ENCODE data around the gene LZTS3.
"Not testable (repeated sequence)": the region's sequence is repeated elsewhere in the genome, so short reads cannot be mapped to it uniquely, and the experiment has no call there.

Gene LZTS3

DNA sequence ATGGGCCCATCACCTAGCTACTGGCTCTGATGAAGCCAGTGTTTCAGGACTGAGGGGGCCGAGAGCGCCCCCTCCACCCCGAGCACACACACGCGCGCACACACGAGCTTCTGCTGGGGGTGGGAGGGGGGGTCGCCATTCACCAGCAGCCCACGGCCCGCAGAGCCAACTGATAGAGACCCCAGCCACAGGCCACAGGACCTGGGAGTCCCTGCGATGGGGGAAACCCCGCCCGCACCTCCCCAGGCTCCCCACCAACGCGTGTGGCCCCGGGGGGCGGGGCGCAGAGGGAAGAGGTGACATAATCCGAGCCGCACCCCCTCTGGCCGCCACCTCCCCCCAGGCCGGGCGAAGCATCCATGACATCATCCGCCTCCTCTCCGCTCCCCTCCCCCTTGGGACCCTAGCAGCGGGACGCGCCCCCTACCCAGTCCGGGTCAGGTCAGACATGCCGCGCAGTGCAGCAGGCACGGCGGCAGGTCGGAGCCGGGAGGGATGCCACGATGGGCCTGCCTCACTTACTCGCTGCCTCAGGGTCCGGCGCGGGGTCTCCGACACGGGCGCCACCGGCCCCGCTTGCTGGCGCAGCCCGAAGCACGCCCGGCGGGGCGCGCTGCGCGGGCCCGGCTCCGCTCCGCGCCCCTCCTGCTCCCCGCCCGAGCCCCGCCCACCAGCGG lies at the start of gene LZTS3:
LZTS3 (minus strand) TSS at position 617 of the 677 bp plus-strand sequence. CDS start 6,386 bp downstream, outside the sequence.
- Histone ChIP-seq H3K27ac (ENCODE audit: low read length) (peak within 1 kb of the TSS; percentile 5), H3K36me3 (ENCODE audit: control insufficient read depth in 1 of 2, insufficient read depth in 2 of 2, low read length in 2 of 2) (no peaks in the 10 kb centered on the region), H3K27me3 (ENCODE audit: low read depth, low read length) (no peaks in the 10 kb centered on the region), H3K4me1 (ENCODE audit: control insufficient read depth in 1 of 2, insufficient read depth in 2 of 2, low read length in 2 of 2) (peaks cover 0 to 9% of the 10 kb centered on the region in 2 donors), H3K4me3 (ENCODE audit: low read depth in 1 of 2, low read length in 2 of 2) (peak within 1 kb of the TSS; percentile 77 to 100), H3K9me3 (ENCODE audit: control insufficient read depth in 1 of 2, low read length in 2 of 2) (no peaks in the 10 kb centered on the region)

DNA sequence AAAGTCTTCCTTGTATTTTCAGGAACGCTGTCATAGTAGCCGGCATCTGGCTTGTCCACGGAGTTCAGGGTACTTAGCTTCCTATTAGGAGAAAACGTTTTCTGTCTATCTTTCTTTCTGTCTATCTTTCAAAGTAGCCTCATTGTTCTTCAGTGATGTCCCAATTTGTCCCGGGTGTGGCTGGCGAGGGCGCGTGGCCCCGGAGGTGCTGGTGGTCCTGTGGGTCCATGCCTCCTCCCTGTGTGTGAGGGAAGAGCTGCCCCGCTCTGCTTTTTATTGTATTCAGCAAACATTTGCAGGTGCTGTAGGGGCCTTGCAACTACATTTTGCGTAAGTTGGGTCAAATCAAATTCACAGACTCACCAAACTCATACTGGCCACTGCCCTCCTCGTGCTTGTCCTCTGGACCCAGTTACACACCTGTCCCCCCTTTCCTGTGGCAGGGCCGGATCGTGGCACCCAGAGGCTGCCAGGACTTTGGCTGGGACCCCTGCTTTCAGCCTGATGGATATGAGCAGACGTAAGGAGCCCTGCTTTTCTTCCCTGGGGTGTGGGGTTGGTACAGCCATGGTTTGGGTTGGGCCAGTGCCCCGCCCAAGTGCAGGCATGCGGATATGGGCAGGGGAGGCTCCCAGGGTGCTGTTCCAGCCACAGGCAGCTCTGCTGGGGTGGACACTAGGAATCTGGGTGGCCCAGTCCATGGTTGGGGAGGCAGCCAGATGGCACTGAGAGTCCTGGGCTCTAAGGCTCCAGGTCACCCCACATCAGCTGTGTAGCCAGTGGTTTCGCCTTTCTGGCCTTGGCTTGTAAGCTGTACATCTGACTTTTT lies 48.3 kb upstream of the LZTS3 start:
- Histone ChIP-seq H3K9me3 (ENCODE audit: control insufficient read depth in 1 of 2, low read length in 2 of 2) (no peaks in the 10 kb centered on the region), H3K27ac (ENCODE audit: low read length) (no peak overlapping the region), H3K4me1 (ENCODE audit: control insufficient read depth in 1 of 2, insufficient read depth in 2 of 2, low read length in 2 of 2) (peaks cover 0 to 6% of the 10 kb centered on the region in 2 donors), H3K4me3 (ENCODE audit: low read depth in 1 of 2, low read length in 2 of 2) (no peak overlapping the region), H3K27me3 (ENCODE audit: low read depth, low read length) (no peaks in the 10 kb centered on the region), H3K36me3 (ENCODE audit: control insufficient read depth in 1 of 2, insufficient read depth in 2 of 2, low read length in 2 of 2) (peaks cover 0 to 37% of the 10 kb centered on the region in 2 donors)

DNA sequence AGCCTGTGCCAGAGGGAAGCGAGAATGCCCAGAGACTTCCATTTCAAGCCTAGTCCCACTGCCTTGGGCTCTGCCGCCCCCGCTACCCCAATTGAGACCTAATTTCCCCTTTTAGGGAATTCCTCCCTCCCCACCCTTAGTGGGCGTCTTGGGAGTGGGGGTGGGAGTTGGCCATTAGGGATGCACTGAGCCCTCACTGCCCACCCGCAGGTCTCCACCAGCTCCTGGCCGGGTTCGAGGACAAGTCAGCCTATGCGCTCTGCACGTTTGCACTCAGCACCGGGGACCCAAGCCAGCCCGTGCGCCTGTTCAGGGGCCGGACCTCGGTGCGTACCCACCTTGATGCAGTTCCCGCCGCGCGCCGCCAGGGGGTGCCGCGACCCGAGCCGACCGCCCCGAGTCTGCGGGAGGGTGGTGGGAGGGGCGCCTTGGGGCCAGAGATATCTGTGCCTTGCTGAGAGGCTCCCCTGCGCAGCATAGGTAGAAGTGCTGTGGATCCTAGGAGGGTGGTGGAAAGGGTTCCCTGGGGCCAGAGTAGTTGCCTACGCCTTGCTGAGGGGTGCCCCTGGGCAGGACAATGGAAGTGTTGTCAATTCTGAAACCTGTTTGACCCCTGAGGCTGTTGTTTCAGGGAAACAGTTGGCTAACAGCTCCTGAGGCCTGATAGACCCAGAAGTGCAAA lies 45.1 kb upstream of the LZTS3 start:
- Histone ChIP-seq H3K27ac (ENCODE audit: low read length) (no peak overlapping the region), H3K27me3 (ENCODE audit: low read depth, low read length) (no peaks in the 10 kb centered on the region), H3K9me3 (ENCODE audit: control insufficient read depth in 1 of 2, low read length in 2 of 2) (no peaks in the 10 kb centered on the region), H3K4me1 (ENCODE audit: control insufficient read depth in 1 of 2, insufficient read depth in 2 of 2, low read length in 2 of 2) (peaks cover 0 to 6% of the 10 kb centered on the region in 2 donors), H3K4me3 (ENCODE audit: low read depth in 1 of 2, low read length in 2 of 2) (no peak overlapping the region), H3K36me3 (ENCODE audit: control insufficient read depth in 1 of 2, insufficient read depth in 2 of 2, low read length in 2 of 2) (peaks cover 0 to 46% of the 10 kb centered on the region in 2 donors)

DNA sequence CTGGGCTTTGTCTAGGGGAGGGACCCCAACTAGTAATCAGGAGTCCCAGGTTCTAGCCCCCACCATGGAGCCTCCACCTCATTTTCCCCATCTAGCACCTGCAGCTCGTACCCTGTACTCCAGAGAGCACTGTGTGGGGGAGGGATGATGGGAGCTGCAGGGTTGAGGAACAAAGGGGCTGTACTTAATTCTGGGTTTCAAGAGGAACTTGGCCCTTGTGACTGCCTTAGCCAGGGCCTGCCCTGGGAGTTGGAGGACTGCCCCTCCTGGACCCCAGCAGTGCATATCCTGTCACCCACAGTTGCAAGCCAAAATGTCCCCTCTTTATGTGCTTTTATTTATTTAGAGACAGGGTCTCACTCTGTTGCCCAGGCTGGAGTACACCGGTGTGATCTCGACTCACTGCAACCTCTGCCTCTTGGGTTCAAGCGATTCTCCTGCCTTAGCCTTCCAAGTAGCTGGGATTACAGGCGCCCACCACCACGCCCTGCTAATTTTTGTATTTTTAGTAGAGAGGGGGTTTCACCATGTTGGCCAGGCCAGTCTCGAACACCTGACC lies 42.1 kb upstream of the LZTS3 start:
- not testable (repeated sequence) for H3K4me1 ChIP-seq (ENCODE audit: control insufficient read depth in 1 of 2, insufficient read depth in 2 of 2, low read length in 2 of 2); H3K4me3 ChIP-seq (ENCODE audit: low read depth in 1 of 2, low read length in 2 of 2); H3K27me3 ChIP-seq (ENCODE audit: low read depth, low read length); H3K9me3 ChIP-seq (ENCODE audit: control insufficient read depth in 1 of 2, low read length in 2 of 2); H3K27ac ChIP-seq (ENCODE audit: low read length)
- peaks cover 0 to 24% of the 10 kb centered on the region in 2 donors for H3K36me3 ChIP-seq (ENCODE audit: control insufficient read depth in 1 of 2, insufficient read depth in 2 of 2, low read length in 2 of 2)

DNA sequence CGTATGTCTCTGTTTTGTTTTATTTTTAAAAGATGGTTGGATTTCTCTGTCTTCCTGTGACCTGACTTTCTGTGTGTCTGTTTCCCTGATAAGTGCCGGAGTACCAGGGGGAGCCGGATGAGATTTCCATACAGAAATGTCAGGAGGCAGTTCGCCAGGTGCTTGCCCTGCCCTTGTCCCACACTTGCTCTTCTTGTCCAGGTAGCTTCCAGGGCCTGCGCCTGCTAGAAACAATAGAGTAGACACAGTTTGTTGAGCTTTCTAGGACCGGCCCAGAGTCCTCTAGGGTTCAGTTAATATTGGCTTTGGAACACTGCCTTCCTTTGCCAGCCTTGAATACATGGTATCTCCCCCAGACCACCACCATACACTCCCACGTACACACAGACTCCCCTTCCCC lies 39.9 kb upstream of the LZTS3 start:
- Histone ChIP-seq H3K4me1 (ENCODE audit: control insufficient read depth in 1 of 2, insufficient read depth in 2 of 2, low read length in 2 of 2) (peaks cover 0 to 17% of the 10 kb centered on the region in 2 donors), H3K4me3 (ENCODE audit: low read depth in 1 of 2, low read length in 2 of 2) (no peak overlapping the region), H3K36me3 (ENCODE audit: control insufficient read depth in 1 of 2, insufficient read depth in 2 of 2, low read length in 2 of 2) (peaks cover 0 to 23% of the 10 kb centered on the region in 2 donors), H3K27me3 (ENCODE audit: low read depth, low read length) (no peaks in the 10 kb centered on the region), H3K27ac (ENCODE audit: low read length) (no peak overlapping the region), H3K9me3 (ENCODE audit: control insufficient read depth in 1 of 2, low read length in 2 of 2) (no peaks in the 10 kb centered on the region)

DNA sequence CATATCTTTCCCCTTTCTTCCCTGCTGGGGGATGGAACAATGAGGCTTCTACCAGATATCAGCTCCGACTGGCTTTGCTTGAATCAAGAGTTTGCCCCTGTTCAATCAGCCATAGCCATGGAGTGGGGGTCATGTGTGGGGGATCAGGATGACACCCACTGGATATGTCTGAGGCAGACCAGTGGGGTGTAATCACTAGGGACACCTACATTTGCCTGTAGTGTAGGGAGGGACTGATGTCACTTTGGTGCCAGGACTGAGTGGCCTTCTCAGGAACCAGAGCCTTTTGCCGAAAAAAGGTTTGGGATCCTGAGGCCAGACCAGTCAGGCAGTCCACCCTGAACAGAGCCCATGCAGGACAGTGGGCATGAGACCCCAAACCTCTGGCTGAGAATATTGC lies 37.0 kb upstream of the LZTS3 start:
- H3K4me3 ChIP-seq (ENCODE audit: low read depth in 1 of 2, low read length in 2 of 2), result peak overlapping the region; percentile 80 to 98
- H3K9me3 ChIP-seq (ENCODE audit: control insufficient read depth in 1 of 2, low read length in 2 of 2), result no peaks in the 10 kb centered on the region
- H3K27ac ChIP-seq (ENCODE audit: low read length), result no peak overlapping the region

DNA sequence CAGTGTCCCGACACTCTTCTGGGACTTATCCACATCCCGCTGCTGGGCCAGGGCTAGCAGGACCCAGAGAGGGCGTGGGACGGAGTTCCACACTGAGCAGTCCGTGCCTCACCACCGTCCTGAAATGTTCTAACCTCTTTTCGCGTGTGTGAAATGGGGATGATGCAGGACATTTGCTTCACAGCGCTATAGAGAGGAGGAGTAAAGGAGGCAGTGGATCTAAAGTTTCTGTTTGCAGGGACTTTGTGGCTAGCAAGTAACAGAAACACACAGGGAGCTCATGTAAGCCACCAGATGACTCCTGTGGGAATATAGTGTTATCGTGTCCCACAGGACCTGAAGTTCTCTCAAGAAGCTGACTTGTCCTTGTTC lies 36.6 kb upstream of the LZTS3 start:
- Histone ChIP-seq H3K36me3 (ENCODE audit: control insufficient read depth in 1 of 2, insufficient read depth in 2 of 2, low read length in 2 of 2) (peaks cover 0 to 13% of the 10 kb centered on the region in 2 donors), H3K4me1 (ENCODE audit: control insufficient read depth in 1 of 2, insufficient read depth in 2 of 2, low read length in 2 of 2) (peaks cover 0 to 18% of the 10 kb centered on the region in 2 donors), H3K9me3 (ENCODE audit: control insufficient read depth in 1 of 2, low read length in 2 of 2) (no peaks in the 10 kb centered on the region), H3K27me3 (ENCODE audit: low read depth, low read length) (no peaks in the 10 kb centered on the region), H3K27ac (ENCODE audit: low read length) (peak overlapping the region; percentile 56), H3K4me3 (ENCODE audit: low read depth in 1 of 2, low read length in 2 of 2) (peak overlapping the region; percentile 80 to 98)

More for the DNA sequence above, 37.0 kb upstream of the LZTS3 start:
- Histone ChIP-seq H3K27me3 (ENCODE audit: low read depth, low read length) (no peaks in the 10 kb centered on the region), H3K4me1 (ENCODE audit: control insufficient read depth in 1 of 2, insufficient read depth in 2 of 2, low read length in 2 of 2) (peaks cover 0 to 18% of the 10 kb centered on the region in 2 donors), H3K36me3 (ENCODE audit: control insufficient read depth in 1 of 2, insufficient read depth in 2 of 2, low read length in 2 of 2) (peaks cover 0 to 17% of the 10 kb centered on the region in 2 donors)

DNA sequence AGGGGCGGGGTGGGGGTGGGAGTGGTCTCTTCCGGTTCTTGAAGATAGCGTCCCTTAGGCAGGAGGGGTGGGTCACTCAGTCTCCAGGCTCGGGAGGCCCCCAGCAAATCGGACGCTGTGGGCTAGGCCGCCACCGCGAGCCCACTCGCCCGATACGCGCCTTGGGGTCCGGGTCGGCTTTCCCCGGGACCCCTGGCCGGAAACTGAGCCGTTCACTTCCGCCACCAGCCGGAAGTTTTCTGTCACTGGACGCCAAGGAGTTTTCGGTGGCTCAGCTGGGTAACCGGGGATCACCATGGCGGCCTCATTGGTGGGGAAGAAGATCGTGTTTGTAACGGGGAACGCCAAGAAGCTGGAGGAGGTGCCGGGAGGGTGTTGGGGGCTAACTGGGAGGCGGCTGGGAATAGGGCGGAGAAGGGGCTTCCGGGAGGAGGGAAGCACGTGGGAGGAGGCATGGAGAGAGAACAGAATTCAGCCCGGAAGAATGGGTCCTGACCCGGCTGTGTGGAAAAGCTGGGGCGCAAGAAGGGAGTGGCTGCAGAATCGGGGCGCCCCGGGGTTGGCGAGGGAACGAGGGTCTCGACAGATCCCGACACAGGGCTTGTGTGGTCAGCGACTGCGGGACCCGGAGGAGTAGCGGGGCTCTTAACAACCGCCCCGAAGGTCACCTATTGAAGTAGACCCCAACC lies 36.1 kb upstream of the LZTS3 start, which contains the start of gene ITPA:
ITPA (plus strand) TSS at position 242 of the 689 bp plus-strand sequence; CDS start at position 296, 54 bp downstream.
- H3K27ac ChIP-seq (ENCODE audit: low read length), result peak within 1 kb of the TSS; percentile 56
- peak within 1 kb of the TSS; percentile 80 to 98 for H3K4me3 ChIP-seq (ENCODE audit: low read depth in 1 of 2, low read length in 2 of 2)
- no peaks in the 10 kb centered on the region for H3K9me3 ChIP-seq (ENCODE audit: control insufficient read depth in 1 of 2, low read length in 2 of 2)
- no peaks in the 10 kb centered on the region for H3K27me3 ChIP-seq (ENCODE audit: low read depth, low read length)
- peaks cover 0 to 18% of the 10 kb centered on the region in 2 donors for H3K4me1 ChIP-seq (ENCODE audit: control insufficient read depth in 1 of 2, insufficient read depth in 2 of 2, low read length in 2 of 2)
- H3K36me3 ChIP-seq (ENCODE audit: control insufficient read depth in 1 of 2, insufficient read depth in 2 of 2, low read length in 2 of 2), result peaks cover 0 to 10% of the 10 kb centered on the region in 2 donors

DNA sequence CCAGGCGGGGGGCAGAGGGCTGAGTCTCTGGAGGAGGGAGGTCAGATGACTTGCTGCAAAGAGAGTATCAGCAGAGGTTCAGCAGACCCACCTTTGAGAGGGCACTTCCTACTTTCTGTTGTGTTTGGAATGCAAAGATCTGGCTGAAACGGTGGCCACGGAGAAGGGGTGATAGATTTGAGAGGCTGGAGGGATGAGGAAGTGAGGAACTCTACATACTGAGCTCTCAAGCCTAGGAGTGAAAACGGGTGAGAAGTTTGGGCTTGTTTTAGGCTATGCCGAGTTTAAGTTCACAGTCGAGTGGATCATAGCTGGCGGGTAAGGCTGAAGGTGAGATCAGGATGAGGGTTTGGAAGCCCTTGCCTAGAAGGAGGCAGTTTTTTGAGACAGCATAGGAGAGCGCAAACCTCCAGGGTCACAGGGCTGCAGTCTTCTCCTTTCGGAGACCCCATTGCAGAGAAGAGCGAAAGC lies 35.5 kb upstream of the LZTS3 start:
- Histone ChIP-seq H3K4me3 (ENCODE audit: low read depth in 1 of 2, low read length in 2 of 2) (peak overlapping the region; percentile 80 to 98), H3K27ac (ENCODE audit: low read length) (peak overlapping the region; percentile 56), H3K36me3 (ENCODE audit: control insufficient read depth in 1 of 2, insufficient read depth in 2 of 2, low read length in 2 of 2) (peaks cover 0 to 10% of the 10 kb centered on the region in 2 donors), H3K9me3 (ENCODE audit: control insufficient read depth in 1 of 2, low read length in 2 of 2) (no peaks in the 10 kb centered on the region), H3K27me3 (ENCODE audit: low read depth, low read length) (no peaks in the 10 kb centered on the region), H3K4me1 (ENCODE audit: control insufficient read depth in 1 of 2, insufficient read depth in 2 of 2, low read length in 2 of 2) (peaks cover 0 to 18% of the 10 kb centered on the region in 2 donors)

DNA sequence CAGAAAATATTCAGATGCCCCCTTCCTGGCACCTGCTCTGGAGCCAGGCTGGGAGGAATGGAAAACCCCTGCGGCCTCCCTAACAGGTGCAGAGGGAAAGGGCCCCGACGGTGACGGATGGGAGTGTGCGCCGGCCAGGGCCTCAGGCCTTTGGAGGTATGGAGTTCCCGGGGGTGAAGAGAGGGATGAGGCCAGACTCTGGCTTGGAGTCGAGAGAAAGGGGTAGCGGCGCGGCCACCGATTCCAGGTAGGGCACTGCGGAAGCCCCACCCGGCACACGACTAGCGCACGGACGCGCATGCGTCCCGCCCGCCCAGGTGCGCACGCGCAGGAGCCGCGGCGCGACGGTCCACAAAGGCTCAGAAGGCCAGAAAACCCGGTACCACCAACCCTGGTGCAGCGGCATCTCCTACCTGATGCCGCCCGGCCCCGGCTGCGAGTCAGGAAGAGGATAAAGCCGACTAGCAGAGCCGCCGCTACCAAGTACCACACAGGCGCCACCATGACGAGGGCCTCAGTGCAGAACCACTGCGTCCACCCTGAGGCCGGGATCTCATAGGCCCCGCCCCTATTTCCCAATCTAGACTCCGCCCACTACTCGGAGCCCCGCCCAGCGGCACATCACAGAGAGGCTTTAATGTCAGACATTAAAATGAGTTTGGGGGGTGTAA lies 30.9 kb upstream of the LZTS3 start, which contains the start of gene DDRGK1:
DDRGK1 (minus strand) TSS at position 559 of the 671 bp plus-strand sequence; CDS start at position 504, 55 bp downstream.
- peaks cover 0 to 18% of the 10 kb centered on the region in 2 donors for H3K4me1 ChIP-seq (ENCODE audit: control insufficient read depth in 1 of 2, insufficient read depth in 2 of 2, low read length in 2 of 2)
- peaks cover 12 to 14% of the 10 kb centered on the region in 2 donors for H3K36me3 ChIP-seq (ENCODE audit: control insufficient read depth in 1 of 2, insufficient read depth in 2 of 2, low read length in 2 of 2)
- H3K9me3 ChIP-seq (ENCODE audit: control insufficient read depth in 1 of 2, low read length in 2 of 2), result no peaks in the 10 kb centered on the region
- H3K27me3 ChIP-seq (ENCODE audit: low read depth, low read length), result no peaks in the 10 kb centered on the region
- peak within 1 kb of the TSS; percentile 69 for H3K27ac ChIP-seq (ENCODE audit: low read length)
- H3K4me3 ChIP-seq (ENCODE audit: low read depth in 1 of 2, low read length in 2 of 2), result peak within 1 kb of the TSS; percentile 85 to 93
